ENCODE results near the gene MVB12B. TPM values are rescaled to one million over a fixed set of nuclear protein-coding genes. Genes with fewer than 3 reads are reported as not detected.

Gene MVB12B
- total RNA-seq, 1 donor from 2014 or later: 13.1 TPM

DNA sequence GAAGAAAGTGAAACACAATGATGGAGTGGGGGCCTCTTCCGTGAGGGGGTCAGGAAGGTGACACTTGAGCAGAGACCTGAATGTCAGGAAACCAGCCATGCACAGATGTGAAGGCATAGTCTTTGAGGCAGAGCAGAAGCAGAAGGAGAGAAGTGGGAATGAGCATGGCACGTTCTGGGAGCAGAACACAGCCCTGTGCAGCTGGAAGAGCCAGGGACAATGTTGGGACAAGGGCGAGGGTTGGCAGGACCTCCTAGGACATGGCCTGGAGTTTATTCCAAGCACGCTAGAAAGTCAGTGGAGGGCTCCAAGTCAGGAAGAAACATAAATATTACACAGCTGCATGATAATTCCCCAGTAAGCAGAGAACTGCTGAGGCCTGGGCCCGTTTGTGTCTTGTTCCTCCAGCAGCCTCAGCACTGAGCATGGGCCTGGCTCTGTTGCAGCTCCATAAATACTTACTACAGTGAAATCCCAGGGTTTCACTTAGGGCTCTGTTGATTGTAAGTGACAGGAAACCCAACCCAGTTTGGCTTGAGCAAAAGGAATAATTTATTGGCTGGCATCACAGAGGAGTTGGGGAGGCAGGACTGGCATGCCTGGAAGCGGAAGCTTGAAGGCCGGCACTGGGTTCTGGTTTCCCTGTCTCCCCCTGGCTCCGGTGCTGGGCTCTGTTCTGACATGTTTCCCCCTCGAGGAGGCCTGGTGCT lies 66.2 kb downstream of the MVB12B start:
- no peak overlapping the region for H3K27ac Mint-ChIP-seq (ENCODE audit: unreplicated experiment)
- H3K9me3 Mint-ChIP-seq (ENCODE audit: low read depth): no peaks in the 10 kb centered on the region
- DNase-seq (ENCODE audit: low spot score): no peak
- peaks cover 11% of the 10 kb centered on the region for H3K4me1 Mint-ChIP-seq (ENCODE audit: low read depth)
- TF ChIP-seq, protein P1, sequence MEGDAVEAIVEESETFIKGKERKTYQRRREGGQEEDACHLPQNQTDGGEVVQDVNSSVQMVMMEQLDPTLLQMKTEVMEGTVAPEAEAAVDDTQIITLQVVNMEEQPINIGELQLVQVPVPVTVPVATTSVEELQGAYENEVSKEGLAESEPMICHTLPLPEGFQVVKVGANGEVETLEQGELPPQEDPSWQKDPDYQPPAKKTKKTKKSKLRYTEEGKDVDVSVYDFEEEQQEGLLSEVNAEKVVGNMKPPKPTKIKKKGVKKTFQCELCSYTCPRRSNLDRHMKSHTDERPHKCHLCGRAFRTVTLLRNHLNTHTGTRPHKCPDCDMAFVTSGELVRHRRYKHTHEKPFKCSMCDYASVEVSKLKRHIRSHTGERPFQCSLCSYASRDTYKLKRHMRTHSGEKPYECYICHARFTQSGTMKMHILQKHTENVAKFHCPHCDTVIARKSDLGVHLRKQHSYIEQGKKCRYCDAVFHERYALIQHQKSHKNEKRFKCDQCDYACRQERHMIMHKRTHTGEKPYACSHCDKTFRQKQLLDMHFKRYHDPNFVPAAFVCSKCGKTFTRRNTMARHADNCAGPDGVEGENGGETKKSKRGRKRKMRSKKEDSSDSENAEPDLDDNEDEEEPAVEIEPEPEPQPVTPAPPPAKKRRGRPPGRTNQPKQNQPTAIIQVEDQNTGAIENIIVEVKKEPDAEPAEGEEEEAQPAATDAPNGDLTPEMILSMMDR (IDR thresholded peaks at IDR 0.05): no peak
- H3K36me3 Mint-ChIP-seq (ENCODE audit: low read depth): peaks cover 14% of the 10 kb centered on the region
- H3K27me3 Mint-ChIP-seq (ENCODE audit: low read depth): no peaks in the 10 kb centered on the region
- no peak overlapping the region for H3K4me3 Mint-ChIP-seq (ENCODE audit: unreplicated experiment)

DNA sequence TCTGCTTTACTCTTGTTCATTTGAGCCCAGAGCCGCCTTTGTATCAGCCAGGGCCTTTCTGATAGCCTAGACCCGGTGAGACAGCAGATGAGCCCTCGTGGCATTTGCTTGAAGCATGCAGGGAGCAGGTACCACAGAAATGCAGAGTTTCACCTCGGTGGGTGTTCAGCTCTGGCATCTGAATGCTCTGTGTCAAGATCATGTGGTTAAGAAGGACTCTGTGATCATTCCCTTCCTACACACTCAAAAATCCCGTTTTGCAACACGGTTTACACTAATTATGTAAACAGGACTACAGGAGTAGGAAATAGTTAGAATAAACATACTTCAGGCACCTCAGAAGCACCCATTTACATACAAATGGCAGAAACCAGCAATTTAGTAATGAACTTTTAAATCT lies 67.2 kb downstream of the MVB12B start:
- no peak for DNase-seq (ENCODE audit: low spot score)
- Mint-ChIP-seq H3K9me3 (ENCODE audit: low read depth) (no peaks in the 10 kb centered on the region), H3K27me3 (ENCODE audit: low read depth) (no peaks in the 10 kb centered on the region), H3K4me3 (ENCODE audit: unreplicated experiment) (no peak overlapping the region), H3K4me1 (ENCODE audit: low read depth) (peaks cover 16% of the 10 kb centered on the region), H3K36me3 (ENCODE audit: low read depth) (peaks cover 10% of the 10 kb centered on the region), H3K27ac (ENCODE audit: unreplicated experiment) (no peak overlapping the region)
- TF ChIP-seq, protein P1 (IDR thresholded peaks at IDR 0.05): no peak

DNA sequence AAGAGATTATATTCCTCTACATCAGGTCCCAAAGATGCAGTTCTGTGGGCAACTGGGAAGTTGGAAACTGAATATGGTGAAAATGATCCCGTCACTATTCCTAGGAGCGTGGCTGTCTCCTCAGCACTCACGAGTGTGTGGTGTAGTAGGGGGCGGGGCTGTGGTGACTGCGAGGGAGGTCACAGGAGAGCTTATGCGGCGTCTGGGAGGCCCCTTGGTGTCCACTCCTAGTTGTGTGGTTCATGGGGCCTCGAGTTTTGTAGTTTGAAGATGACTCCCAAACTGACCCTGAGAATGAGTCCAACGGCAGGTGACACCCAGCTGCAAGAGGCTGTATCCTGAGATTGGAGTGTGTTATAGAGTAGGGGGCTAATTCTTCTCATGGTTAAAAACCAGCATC lies 68.2 kb downstream of the MVB12B start:
- TF ChIP-seq, protein P1 (IDR thresholded peaks at IDR 0.05): no peak
- Mint-ChIP-seq H3K27me3 (ENCODE audit: low read depth) (no peaks in the 10 kb centered on the region), H3K9me3 (ENCODE audit: low read depth) (no peaks in the 10 kb centered on the region), H3K4me3 (ENCODE audit: unreplicated experiment) (no peak overlapping the region), H3K4me1 (ENCODE audit: low read depth) (peaks cover 15% of the 10 kb centered on the region), H3K36me3 (ENCODE audit: low read depth) (peaks cover 12% of the 10 kb centered on the region), H3K27ac (ENCODE audit: unreplicated experiment) (no peak overlapping the region)
- no peak for DNase-seq (ENCODE audit: low spot score)

DNA sequence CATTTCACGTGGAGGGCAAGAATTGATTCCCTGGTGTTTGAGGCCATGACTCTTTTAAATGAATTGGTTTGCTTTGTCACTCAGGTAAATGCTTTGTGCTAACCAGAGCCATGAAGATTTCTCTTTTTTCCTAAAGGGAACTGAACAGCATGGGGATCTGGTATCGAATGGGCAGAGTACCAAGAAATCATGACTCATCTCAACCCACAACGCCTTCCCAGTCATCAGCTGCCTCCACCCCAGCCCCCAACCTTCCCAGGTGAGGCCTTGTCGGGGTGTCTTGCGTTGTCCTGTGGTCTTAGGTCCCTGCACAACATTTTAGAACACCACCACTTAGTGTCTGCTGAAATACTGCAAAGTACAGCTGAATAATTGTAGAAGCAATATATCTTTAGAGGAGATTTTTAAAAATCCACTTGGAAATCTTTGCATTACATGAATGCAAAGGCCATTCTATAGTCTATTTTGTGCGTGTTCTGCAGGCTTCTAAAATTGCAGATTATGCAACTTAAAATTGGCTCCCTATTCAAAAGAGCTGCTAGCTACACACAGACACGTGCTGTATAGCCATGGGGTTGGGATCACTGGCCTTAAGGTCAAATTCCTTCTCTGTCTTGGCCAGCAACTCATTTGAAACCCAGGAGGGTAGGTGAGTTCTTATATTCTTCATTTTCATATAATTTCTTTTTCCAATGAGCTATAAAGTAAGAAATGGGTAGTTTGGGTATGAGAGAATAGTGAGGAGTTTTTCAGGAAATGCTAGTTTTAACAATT lies 69.0 kb downstream of the MVB12B start:
- TF ChIP-seq, protein P1 (IDR thresholded peaks at IDR 0.05): no peak
- Mint-ChIP-seq H3K4me3 (ENCODE audit: unreplicated experiment) (no peak overlapping the region), H3K27ac (ENCODE audit: unreplicated experiment) (no peak overlapping the region), H3K36me3 (ENCODE audit: low read depth) (peaks cover 12% of the 10 kb centered on the region), H3K4me1 (ENCODE audit: low read depth) (peaks cover 13% of the 10 kb centered on the region), H3K9me3 (ENCODE audit: low read depth) (no peaks in the 10 kb centered on the region), H3K27me3 (ENCODE audit: low read depth) (no peaks in the 10 kb centered on the region)
- no peak for DNase-seq (ENCODE audit: low spot score)

DNA sequence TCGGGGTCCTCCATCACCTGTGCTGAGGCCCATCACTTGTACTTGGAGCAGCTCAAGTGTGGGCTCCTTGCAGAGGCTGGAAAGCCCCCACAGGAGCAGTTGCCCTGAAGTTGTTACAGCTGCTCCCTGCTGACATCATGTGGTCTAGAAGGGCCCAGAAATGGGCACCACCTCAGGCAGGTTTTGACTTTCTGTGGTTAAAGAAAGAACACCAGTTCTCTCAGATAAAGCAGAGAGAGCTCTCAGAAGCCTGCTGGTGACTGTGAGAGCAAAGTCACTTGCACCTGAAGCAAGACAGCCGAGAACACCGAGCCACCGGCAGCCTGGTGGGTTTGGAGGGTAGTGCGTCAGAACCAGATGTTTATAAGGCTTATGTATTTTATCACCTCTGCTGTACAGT lies 70.4 kb downstream of the MVB12B start:
- no peaks in the 10 kb centered on the region for H3K9me3 Mint-ChIP-seq (ENCODE audit: low read depth)
- no peak overlapping the region for H3K4me3 Mint-ChIP-seq (ENCODE audit: unreplicated experiment)
- no peak overlapping the region for H3K27ac Mint-ChIP-seq (ENCODE audit: unreplicated experiment)
- H3K27me3 Mint-ChIP-seq (ENCODE audit: low read depth): no peaks in the 10 kb centered on the region
- TF ChIP-seq, protein P1 (IDR thresholded peaks at IDR 0.05): peak; percentile 42
- DNase-seq (ENCODE audit: low spot score): no peak
- H3K4me1 Mint-ChIP-seq (ENCODE audit: low read depth): peaks cover 13% of the 10 kb centered on the region
- peaks cover 14% of the 10 kb centered on the region for H3K36me3 Mint-ChIP-seq (ENCODE audit: low read depth)
